ENCODE data around the gene DNM3.

DNA sequence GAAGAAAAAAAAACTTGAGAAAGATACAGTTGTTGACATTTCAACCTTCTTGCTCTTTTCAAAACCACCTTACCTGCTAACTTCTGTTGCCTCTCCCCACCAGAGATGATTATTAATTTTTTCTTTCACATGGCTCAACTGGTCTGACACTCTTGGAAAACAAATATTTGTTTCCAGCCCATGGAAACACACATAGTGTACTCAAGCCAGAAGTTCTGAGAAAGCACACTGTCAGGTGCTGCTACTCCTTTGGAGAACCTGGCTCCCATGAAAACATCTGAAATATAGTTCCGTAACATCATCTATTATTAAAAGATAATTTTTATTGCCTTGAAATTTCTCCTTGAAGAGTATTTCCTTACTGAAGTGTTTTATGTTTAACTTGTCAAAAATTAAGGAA, 434.2 kb downstream of the DNM3 start:
- TF ChIP-seq, protein P1, sequence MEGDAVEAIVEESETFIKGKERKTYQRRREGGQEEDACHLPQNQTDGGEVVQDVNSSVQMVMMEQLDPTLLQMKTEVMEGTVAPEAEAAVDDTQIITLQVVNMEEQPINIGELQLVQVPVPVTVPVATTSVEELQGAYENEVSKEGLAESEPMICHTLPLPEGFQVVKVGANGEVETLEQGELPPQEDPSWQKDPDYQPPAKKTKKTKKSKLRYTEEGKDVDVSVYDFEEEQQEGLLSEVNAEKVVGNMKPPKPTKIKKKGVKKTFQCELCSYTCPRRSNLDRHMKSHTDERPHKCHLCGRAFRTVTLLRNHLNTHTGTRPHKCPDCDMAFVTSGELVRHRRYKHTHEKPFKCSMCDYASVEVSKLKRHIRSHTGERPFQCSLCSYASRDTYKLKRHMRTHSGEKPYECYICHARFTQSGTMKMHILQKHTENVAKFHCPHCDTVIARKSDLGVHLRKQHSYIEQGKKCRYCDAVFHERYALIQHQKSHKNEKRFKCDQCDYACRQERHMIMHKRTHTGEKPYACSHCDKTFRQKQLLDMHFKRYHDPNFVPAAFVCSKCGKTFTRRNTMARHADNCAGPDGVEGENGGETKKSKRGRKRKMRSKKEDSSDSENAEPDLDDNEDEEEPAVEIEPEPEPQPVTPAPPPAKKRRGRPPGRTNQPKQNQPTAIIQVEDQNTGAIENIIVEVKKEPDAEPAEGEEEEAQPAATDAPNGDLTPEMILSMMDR (IDR thresholded peaks at IDR 0.05): no peak
- TF ChIP-seq EZH2 (IDR thresholded peaks at IDR 0.05; ENCODE audit: borderline replicate concordance, insufficient read depth, low read depth, low read length, poor library complexity, severe bottlenecking): no peak
